AG08396 (cell line): ENCODE measurements around the gene EMC10.

ENCODE experiments used
- DNase-seq: peaks from one replicate; pipeline ENCODE4 v3.0.0; 2012; ENCODE audit warnings: low spot score, mixed read lengths

EMC10 gene

DNA sequence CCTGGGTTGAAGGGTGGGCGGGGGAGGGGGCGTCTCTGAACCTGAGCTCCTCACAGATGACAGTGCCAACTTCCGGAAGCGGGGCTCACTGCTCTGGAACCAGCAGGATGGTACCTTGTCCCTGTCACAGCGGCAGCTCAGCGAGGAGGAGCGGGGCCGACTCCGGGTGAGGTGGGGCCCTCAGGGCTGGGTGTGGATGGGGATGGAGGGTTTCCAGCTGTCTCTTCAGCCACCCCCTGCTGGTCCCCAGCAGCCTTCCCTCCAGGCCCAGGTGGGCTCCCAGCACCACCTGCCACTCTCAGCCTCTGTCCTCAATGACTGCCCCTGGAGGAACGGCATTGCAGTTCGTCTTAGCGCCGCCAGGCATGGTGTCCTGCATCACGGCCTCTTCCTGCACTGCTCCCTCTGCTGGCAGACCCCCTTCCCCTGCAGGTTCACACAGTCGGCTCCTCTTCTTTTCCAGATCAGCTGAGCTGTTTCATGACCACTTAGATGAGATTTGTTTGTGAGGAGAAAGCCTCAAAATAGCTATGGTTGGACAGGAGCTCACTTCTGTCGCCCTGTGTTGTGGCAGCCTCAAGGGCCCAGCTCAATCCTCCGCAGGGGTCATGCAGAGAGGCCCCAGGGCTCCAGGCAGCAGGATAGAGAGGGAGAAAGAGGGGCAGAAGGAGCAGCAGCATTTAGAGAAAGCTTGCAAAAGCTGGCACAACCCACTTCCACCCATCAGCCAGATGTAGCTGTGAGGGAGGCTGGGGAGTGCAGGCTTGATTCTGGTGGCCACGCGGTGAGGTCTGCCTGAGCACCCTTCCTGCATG is 2.8 kb downstream of the EMC10 start:
- peak; percentile 73 for DNase-seq

DNA sequence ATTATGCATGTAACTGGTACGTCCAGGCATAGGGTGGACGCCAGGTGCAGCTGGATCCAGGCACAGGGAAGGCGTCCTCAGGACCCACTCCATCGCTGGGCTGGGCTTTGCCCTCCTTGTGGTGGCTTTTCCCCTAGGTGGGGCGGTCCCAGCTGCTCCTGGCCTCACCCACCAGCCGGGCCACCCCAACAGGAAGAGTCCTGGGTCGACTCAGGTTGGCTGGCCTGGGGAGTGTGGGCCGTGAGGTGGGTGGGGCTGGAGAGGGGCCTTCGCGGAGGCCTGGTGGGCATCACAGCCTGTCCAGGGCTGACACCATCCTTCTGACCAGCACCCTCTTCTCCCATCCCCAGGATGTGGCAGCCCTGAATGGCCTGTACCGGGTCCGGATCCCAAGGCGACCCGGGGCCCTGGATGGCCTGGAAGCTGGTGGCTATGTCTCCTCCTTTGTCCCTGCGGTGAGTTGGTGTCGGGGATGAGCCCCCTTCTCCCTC is 3.5 kb downstream of the EMC10 start:
- DNase-seq, result no peak

DNA sequence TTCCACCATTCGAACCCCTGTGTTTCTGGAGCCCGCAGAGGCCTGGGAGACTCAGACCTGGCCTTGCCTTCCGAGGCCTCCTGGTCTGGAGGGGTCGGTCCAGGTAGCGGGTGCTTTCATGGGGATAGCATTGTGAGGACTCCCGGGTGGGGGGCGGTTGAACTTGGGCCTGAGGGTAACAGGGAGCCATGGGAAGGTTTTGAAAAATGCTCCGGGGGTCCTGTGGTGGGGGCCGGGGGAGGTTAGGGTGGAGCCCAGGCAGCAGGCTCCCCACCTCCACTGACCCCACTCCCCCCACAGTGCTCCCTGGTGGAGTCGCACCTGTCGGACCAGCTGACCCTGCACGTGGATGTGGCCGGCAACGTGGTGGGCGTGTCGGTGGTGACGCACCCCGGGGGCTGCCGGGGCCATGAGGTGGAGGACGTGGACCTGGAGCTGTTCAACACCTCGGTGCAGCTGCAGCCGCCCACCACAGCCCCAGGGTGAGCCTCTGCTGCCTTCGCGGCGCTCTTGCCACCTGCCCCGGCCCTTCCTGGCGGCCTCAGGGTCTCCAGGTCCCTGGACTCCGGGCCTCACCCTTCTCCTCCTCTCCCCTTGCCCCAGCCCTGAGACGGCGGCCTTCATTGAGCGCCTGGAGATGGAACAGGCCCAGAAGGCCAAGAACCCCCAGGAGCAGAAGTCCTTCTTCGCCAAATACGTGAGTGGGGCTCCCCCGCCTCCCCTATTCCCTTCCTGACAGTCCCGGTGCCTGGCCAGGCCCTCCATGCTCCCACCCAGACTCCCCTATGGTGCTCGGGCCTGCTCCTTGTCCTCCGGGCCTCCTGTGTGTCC is 4.2 kb downstream of the EMC10 start:
- DNase-seq, result no peak

DNA sequence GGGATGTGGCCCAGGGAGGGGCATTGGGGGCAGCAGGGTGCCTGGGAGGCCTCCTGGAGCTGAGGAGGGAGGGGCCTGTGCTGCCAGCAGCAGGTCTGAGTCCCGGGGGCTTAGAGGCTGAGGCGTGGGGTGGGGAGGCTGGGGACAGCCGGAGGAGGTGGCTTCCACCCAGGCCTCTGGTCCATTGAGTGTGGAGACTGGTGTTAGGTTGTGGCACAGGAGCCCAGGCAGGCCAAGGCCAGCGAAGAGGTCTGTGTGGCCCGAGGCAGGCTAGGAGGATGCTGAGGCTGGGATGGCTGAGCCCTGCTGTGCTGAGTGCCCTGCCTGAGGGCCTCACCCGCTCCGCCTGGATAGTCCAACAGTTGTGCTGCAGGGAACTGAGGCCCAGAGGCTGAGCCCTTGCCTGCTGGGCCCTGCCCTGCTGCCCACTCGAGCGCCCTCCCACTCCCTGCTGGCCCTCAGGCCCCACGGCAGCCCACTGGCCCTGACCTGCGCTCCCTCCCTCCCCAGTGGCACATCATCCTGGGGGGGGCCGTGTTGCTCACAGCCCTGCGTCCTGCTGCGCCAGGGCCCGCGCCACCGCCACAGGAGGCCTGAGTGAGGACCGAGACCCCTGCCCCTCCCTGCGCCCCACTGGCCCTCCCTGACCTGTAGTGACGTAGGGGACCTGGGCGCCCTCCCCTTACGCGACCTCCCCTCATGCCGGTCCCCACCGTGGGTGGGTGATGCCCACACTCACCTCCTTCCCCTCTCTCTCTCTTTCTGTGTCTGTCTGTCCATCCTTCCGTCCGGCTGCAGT is 5.2 kb downstream of the EMC10 start:
- DNase-seq, result no peak

DNA sequence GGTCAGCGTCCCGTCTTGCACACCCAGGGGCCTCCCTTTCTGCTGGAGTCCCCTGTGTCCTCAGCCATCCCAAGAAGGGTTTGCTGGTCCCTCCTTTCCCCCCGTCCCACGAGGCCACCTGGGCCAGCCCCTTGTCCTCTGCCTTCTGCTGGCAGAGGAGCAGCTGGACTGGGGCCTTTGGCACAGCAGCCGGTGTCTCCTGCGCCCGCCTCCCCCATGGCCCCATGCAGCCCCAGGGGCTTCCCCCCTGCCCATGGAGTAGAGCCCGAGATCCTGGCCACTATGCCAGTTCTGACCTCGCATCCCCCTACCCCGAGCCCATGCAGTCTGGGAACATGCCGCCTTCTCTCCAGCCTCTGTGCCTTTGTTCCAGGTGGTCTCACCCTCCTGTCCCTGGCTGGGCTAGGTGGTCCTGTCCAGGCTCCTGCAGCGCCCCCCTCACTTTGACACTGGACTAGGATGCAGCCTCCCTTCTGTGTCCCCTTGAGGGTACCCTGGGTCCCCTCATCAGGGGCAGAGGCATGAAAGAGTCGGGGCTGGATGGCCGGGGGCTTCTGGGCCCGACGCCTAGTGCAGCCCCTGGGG is 6.1 kb downstream of the EMC10 start:
- DNase-seq, result no peak

DNA sequence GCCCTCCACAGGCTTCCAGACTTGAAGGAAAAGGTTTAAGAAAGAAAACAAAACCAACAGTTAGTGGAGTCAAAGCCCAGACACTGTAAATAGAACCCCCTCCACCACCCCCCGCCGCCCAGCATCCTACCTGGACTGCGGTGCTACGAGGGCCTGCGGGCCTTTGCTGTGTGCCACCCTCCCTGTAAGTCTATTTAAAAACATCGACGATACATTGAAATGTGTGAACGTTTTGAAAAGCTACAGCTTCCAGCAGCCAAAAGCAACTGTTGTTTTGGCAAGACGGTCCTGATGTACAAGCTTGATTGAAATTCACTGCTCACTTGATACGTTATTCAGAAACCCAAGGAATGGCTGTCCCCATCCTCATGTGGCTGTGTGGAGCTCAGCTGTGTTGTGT is 6.6 kb downstream of the EMC10 start:
- DNase-seq, result no peak

DNA sequence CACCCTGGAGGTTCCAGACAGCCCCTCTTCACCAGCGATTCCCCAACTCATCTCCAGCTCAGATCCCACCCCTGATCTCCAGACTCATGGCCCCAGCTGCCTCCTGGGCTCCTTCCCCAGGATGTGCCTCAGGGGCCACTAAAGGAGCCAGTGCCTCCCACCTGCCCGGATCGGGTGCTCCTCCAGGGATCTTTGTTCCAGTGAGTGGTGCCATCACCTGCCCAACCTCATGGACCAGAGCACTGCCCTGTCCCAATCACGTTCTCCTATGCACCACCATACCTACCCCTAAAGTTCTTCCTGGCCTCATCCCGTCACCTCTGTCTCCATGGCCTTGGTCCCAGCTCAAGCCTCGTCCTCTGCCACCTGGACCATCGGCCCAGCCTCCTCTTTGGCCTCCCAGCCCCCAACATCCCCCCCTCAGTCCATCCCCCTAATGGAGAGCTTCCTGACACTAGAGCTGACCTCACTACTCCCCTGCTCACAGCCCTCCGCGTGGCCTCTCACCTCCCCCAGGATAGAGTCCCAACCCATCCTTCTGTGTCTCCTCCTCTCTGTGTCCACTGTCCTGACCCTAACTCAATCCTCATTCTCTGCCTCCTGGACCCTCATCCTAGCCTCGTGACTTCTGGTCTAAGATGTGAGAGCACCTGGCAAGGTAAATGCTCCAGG is 9.1 kb downstream of the EMC10 start:
- DNase-seq, result no peak

DNA sequence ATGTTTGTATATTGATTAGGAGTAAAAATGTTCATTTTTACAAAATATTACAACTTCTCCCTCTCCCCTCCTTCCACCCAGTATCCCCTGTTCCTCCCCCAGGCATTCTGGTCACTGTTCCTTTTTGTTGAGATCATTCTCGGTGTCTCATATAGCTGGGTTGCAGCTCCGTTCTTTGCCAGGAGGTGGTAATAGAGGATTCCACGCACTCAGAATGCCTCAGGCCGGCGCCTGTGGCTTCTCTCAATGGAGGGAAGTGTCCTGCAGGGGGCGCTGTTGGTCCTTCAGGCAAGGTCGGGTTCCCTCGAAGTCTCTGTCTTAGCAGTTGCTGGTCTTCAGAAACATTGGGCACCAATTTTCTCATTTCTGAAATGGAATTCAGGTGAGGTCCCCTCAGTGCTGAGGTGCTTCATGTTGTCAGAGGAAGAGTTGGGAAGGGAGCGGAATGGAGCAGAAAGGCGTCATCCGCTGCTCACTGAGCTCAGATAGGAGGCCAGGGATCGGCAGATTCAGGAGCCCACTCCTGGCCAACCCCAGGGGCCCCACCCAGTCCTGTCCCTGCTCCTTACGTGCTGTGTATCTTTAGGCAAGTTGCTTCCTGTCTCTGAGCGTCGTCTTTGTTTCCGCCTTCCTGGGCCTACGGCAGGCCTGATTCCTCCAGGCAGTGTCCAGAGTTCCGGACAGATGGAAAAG is 10.7 kb downstream of the EMC10 start:
- DNase-seq, result no peak

DNA sequence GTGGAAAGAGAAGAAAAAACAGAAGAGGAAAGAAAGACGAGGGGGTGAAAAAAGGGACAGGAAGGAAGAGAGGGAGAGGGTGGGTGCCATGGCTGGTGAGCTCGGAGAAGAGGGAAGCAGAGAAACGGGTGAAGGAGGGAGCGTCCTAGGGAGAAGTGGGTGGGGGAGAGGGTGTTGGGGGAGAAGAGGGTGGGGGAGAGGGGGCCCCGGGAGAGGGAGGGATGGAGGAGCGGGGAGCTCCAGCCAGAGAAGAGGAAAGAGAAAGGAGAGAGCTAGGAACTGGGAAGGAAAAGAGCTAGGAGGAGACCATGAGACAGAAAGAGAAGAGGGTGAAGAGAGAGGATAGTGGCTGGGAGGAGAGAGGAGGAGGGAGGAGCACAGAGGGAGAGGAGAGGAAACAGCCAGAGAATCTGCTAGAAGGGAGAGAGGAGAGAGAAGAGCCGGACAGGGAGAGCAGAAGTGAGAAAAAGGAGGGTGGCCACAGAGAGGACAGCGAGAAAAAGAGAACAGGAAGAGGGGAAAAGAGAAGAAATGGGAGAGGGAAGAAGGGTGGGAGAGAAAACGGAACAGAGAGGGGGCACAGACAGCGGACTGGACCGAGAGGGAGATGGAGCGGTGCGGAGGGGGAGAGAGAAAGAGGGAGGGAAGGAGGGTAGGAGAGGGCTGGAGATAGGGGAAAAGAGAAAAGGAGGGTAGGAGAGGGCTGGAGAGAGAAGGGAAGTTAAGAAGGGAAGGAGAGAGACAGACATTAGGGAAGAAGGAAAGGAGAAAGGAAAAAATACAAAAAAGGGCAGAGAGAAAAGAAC is 12.3 kb downstream of the EMC10 start:
- DNase-seq, result no peak

DNA sequence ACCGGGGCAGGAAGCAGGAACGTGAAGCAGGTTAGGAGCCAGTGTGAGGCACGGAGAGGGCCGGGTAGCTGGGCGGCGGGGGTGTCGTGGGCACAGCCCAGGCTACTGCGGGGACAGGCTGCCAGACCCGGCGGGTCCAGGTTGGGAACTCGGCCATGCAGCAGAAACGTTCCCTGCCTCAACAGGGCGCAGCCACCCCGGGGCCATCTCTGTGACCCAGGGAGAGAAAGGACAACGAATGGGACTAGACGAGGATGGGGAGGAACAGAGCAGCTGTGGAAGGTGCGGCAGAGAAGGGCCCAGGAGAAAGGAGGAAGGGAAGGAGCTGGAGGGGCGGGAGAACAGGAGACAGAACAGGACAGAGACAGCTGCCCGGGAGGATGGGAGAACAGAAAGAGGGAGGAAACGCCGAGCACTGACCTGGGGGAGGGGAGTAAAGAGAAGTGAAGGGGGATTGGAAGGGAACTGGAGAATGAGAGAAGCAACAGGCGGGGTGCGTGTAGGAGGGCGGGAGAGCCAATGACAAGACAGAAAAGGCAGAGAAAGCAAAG is 13.2 kb downstream of the EMC10 start:
- DNase-seq, result no peak

DNA sequence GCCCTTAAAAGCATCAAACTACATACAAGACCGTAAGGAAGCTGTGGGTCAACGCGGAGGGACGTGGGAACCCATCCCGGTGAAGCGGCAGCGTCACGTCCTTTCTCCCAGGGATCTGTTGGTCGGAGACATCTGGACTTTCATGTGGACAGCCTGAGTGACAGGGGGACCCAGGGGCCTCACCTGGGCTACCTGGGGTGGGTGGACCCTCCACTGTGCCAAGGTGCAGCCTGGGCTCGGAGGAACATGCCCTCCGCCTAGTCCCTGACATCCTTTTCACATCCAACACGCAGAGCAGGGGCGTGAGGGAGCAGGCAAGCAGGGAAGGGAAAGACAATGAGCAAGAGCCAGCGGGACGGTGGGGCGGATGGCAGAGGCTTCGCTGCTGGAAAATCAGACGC is 14.1 kb downstream of the EMC10 start:
- no peak for DNase-seq

DNA sequence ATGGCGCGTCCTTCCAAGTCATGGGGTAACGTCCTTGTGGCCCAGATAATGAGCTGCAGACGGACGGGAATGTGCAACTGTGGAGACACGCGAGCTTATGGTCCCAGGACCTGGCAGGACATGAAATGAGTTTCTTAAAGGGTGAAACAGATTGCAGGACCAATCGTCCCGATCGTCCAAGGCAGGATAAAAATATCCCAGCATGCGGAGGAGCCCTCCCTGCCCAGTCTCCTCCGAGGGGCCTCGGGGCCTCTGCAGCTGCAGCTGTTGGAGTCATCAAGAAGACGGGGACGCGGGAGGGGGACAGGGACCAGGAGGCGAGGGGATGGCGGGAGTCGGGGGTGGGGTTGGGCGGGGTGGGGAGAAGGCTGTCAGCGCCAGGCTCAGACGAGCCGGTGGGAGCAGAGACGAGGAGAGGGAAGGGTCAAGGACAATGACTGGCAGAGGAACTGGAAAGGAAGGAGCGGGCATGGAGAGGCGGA is 14.7 kb downstream of the EMC10 start:
- DNase-seq, result no peak

DNA sequence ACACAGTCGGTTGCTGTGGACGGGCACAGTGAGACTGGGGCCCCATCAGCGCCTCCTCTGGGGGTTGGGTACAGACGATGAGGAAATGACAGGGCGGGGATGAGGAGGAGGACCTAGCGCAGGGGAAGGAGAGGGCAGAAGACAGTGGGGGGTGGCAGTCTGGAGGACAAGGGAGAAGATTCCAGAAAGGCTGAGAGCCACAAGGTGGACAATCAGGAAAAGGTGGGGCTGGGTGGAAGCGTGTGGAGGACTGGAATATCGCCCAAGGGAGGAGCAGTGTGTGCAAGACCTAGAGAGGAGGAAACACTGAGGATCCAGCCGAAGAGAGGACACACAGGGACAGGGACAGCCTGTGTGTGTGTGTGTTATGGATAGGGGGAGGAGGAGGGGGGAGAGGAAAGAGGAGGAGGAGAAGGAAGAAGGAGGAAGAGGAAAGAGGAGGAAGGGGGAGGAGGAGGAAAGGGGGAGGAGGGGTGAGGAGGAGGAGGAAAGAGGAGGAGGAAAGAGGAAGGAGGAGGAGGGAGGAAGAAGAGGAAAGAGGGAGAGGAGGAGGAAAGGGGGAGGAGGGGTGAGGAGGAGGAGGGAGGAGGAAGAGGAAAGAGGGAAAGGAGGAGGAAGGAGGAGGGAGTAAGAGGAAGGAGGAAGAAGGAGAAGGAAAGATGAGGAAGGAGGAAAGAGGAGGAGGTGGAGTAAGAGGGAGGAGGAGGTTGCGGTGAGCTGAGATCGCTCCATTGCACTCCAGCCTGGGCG is 16.2 kb downstream of the EMC10 start:
- no peak for DNase-seq

DNA sequence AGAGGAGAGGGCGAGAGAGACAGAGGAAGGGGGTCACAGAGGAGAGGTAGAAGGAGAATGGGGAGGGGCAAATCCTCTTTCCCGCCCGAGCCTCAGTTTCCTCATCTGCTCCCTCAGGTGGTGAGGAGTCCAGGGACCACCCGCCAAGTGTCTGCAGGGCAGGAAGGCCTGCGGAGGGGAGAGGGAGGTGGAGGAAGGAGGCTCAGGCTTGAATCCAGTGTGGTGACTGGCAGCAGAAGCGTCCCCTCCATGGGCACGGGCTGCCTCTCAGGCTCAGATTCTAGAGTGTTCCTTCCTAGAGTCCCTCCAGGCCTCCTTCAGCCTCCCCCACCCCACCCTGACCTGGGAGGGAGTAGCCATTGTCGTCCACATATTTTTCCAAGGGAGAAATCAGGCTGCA is 16.9 kb downstream of the EMC10 start:
- DNase-seq, result no peak

DNA sequence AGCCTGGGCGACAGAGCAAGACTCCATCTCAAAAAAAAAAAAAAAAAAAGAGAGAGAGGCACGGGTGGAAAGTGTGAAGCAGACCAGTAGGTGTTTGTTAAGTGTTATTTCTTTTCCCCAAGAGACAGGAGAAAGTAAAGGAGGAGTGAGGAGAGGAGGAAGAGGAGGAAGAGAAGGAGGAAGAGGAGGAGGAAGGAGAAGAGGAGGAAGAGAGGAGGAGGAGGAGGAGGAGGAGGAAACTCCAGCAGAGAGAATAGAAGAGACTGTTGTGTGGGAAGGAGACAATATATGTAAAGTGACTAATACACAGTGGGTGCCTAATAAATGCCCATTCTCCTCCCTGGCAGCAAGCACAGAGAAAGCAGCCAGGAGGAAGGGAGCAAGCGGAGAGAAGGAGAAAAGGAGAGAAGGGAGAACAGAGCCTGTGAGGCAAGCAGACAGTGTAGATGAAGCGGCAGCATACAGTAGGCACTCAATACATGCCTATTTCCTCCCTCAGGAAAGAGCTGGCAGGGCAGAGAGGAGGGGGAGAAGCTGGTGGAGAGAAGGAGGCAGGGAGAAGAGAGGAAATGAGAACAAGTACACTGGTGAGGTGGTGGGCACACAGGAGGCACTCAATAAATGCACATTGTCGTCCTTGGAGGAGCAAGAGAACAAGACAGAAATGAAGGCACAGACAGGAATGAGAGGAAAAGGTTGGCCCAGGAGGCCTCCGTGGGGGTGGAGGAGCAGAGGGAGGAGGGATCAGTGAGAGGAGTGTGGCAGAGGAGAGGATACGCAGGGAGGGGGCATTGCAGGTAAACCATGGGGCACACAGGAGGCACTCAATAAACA is 18.1 kb downstream of the EMC10 start:
- no peak for DNase-seq

DNA sequence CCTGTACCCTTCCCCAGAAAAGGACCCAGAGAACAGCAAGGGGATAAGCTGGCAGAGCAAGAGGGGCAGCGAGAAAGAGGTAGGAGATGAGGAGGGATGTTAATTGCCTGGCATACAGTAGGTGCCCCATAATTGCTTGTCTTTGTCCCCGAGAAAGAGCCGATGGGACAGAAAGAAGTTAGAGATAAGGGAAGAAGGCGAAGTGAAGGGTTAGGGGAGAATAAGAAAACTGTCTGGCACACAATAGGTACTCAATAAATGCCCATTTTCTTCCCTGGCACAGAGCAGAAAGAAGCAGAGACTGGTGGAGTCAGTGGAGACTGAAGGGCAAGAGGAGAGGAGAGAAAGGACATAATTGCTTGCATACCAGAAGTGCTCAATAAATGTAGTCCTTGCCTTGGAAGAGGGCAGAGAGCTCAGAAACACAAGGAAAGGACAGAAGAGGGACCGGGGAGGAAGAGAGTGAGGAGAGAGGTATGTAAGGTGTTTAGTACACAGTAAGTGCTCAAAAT is 18.8 kb downstream of the EMC10 start:
- DNase-seq, result no peak

DNA sequence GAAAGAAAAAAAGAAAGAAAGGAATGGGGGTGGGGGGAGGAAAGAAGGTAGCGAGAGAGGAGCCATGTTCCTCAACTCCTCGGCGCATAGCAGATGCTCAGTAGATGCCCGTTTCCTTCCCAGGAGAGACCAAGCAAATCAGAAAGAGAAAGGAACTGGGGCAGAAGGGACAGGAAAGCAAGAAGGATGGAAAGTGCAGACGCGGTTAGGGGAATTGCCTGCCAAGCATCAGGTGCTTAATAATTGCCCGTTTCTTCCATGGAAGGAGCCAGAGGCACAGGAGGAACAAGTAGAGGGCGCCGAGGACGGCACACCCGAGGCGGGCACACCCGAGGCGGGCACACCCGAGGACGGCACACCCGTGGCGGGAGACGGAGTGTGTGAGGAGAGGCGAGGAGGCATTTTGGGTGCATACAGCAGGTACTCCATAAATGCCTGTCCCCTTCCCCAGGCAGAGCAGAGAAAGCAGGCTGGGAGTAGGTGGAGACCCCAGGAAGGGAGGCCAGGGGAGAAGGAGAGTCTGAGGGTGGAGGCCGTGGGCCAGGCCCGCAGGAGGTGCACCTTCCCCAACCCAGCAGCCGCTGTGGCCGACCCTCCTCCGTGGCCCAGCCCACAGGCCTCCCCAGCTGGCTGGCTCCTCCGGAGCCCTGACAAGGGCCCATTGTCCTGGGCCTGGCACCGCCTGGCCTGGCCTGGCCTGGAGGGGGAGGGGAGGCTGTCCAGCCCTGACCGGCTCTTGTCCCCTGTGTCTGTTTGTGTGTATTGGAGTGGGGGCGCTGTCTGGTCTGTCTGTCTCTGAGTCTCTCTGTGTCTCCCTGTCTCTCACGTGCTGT is 20.1 kb downstream of the EMC10 start:
- DNase-seq, result no peak
